T follicular helper cell (primary cell): ENCODE measurements around the gene FKBP7.
"Not testable (repeated sequence)": the region's sequence is repeated elsewhere in the genome, so short reads cannot be mapped to it uniquely, and the experiment has no call there.

ENCODE experiments used
- DNase-seq: peaks from one replicate; pipeline ENCODE4 v3.0.0-alpha.2; 2020; ENCODE audit warnings: low read depth

FKBP7 gene

DNA sequence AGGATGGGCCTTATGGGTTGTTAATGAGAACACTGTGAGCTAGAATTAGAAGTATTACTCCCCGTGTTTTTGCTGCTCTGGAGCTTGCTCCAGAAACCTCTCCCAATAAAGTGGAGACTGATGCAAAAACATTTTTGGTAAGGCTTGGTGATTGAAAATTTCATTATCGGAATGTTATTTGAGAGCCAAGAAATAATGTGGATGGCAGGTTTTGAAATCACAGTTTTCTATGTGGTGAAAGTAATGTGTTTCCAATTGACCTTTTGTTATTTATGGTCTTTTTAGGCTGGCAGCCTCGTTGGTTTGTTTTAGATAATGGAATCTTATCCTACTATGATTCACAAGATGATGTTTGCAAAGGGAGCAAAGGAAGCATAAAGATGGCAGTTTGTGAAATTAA, 7.0 kb upstream of the FKBP7 start:
- DNase-seq = no peak

DNA sequence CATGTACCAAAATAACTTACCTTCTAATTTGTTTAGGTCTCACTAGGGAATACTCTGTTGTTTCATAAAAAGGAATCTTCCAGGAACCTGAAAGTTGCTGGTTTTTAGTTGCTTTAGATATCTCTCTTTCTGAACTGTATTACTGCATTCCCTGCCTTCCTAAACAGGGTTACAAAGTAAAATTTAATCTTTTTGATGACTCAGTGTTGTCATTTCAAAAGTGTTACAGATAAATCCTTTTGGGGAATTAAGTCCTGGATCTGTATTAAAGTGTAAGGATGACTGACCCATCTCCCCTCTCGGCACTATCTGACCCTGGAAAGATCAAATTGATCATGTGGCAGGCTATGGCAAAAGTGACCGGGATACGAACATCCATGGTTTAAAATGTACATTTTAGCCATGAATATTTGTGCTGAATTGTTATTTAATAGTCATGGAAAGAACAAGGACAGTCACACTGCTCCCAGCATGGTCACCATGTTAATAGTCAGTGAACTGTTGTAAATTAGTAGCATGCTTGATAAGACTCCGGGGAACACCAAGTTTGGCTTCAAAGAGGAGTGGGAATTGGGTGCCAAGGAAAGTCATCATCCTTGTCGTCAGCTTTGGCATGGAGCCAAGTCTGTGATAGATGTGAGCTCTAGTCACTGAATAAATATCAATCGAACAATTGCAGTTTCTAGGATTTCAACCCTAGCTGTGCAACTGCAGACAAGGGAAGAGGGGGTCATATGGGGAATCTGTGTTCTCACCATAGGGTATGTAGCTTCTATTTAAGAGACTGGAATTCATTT, 6.0 kb upstream of the FKBP7 start:
- DNase-seq = no peak

DNA sequence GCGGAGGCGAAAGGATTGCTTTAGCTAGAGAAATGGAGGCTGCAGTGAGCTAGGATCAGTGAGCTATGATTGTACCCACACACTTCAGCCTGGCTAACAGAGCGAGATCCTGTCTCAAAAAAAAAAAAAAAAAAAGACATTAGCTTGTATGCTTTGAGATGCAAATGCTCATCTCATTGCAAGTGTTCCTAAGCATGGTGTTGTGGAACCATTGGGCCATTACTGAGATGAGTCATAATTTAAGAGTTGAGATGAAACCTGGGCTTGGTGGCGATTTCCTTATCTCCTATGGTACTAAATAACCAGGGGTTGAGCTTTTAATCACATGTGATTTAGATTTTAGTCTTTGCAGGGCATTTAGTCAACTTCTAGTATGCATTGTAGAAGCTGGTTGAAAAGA, 4.0 kb upstream of the FKBP7 start:
- no peak for DNase-seq

DNA sequence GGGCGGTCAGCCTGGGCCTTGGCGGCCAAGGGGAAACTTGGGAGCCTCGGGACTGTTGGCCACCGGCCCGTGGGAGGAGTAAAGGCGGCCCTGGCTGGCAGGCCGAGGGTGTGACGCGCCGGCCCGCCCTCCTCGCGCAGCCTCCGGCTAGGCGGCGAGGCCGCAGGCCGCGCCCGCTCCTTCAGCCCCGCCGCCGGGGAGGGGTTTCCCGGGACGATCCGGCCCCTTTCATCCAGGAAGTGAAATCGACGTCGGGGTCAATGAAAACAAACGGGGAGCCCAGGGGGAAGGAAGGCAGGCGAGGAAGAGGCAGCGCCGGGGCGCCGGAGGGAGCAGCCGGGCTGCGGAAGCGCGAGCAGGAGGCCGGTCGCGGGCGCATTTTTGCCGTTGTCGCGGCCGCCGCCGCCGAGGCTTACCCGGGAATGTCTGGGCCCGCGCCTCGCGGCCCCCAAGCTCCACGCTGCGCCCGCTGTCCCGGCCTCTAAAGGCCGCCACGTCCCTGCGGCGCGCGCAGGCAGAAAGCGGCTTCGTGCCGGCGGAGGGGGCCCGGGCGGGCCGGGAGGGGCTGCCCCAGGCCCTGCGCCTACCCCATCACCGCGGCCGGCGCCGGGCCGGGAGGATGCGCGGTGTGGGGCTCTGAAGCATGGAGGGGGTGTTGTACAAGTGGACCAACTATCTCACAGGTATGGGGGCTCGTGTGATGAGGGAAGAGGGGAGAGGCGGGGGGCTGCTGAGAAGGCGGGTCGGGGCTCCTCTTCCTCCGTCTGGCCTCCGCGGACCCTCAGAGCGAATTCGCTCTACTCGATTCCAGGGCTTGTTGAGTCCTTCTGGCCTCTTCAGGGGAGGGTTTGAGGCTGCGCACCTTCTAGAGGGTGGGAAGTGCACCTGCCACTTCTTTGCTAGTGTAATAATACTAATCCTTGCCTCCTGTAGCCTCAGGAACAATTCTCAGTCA, 2.1 kb upstream of the FKBP7 start, which contains the start of gene PLEKHA3:
TSS of gene PLEKHA3 (plus strand) at position 231 of the 955 bp plus-strand sequence. CDS start at position 644, 413 bp downstream.
- DNase-seq = peak; percentile 54

- no peak for DNase-seq
Measured at GRCh38 chr2:178479758-178480226, 1.4 kb upstream of the FKBP7 start.

DNA sequence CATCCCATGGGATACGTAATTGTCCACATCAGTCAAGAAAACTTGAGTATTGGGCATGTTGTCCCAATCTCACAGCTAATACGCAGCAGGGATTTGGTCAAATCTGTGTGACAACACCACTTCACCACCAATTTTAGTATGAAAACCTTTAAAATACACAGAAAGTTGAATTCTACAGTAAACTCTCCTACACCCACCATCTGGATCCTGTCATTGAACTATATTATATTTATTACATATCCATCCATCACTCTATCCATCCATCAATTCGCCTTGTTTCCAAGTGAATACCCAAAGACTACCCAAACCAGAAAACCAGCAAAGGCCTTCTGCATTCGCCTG, 846 bp upstream of the FKBP7 start:
- no peak for DNase-seq

DNA sequence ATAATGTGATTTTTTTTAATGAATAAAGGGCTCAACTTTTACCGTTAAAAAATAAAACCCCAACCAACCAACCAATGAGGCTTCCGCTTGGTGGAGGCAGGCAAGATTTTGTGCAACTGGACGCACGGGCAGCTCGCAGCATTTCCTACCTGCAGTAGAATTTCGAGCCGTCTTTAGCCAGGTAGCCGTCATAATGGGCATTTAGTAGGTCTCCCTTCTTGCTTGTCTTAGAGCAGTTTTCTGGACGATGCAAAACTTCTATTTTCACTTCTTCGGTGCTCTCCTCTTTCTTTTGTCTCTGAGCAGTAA, 316 bp downstream of the FKBP7 start:
- DNase-seq = no peak

GRCh38 chr2:178477443-178478129, 814 bp downstream of the FKBP7 start:
- DNase-seq = no peak

DNA sequence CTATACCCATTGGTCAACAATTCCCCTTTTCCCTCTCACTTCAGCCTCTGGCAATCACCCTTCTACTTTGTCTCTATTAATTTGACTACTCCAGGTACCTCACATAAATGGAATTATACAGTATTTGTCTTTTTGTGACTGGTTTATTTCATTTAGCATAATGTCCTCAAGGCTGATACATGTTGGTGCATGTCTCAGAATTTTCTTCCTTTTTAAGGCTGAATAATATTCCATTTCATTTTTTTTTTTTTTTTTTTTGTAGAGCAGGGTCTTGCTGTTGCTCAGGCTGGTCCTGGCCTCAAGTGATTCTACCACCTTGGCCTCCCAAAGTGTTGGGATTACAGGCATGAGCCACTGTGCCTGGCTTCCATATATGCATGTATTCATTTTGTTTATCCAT, 1.9 kb downstream of the FKBP7 start:
- DNase-seq = no peak

DNA sequence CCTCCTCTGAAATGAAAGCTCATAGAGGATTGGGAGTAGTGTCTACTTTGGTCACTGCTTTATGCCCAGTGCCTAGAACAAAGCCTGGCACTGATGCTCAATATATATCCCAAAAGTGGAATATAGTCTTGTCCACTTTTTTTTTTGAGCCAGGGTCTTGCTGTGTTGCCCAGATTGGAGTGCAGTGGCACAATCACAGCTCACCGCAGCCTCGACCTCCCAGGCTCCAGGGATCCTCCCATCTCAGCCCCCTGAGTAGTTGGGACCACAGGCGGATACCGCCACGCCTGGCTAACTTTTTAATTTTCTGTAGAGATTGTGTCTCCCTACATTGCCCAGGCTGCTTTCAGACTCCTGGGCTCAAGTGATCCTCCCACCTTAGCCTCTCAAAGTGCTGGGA, 3.8 kb downstream of the FKBP7 start:
- DNase-seq = no peak

DNA sequence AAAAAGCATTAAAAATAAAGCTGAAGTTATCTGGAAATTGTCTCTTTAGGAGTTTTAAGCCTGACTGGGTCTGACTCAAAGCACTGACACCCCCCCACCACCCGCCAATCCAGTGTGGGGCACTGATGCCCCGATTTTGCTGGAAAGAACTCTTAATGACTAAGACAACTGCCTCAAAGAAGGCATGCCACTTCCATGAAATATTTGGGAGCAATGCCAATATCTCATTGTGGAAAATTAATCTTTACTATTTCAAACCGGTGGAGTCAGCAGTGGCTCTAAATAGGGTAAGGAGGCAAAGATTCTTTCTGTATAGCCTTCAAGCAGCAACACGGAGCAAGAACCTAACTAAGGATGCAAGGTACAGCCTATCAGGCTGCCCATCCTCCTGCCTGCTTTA, 4.5 kb downstream of the FKBP7 start:
- DNase-seq = no peak

GRCh38 chr2:178473373-178473772, 5.0 kb downstream of the FKBP7 start:
- no peak for DNase-seq

- not testable (repeated sequence) for DNase-seq
Measured at GRCh38 chr2:178471313-178471712, 7.1 kb downstream of the FKBP7 start.

DNA sequence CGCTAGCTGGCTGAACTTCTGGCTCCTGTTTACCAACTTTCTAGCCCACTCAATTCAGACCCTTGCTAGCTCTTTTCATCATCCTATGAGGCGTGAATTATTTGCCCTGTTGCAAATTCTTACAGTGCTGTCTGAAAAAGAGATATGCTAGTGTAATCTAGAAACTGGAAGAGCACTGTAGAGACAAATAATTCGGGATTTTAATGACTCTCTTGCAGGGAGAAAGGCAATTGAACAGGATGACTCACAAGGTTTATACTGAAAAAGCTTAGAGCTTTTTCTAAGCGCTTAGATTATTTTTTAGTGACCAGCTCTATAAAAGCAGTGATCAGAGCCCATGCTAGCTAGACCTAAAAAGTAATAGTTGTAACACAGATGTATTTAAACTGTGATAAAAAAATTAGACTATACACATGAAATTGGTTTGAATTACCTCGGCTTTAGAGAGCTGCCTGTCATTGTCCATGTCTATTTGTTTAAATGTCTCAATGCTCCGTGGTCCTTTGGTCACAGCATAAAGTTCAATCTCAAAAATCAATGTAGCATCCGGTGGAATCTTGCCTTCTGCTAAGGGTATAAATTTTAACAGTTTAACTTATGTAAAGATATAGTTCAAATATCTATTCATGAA, 9.1 kb downstream of the FKBP7 start:
- DNase-seq = no peak

DNA sequence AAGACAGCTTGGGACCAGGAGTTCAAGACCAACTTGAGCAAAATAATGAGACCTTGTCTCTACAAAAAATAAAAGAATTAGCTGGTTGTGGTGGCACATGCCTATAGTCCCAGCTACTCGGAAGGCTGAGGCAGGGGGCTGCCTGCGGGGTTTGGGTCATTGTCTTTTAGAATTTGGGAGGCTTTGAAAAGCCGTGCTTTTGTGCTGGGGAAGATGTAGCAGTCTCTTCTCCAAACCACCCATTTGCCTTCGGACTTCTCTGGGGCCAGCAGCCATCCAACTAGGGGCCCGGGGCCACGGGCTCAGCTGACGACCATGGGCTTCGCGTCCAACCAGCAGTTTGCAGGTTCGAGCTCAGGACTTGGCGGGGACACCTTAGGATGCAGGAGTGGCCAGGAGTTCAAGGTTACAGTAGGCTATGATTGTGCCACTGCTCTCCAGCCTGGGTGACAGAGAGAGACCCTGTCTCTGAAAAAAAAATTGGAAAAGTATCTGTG, 21.0 kb downstream of the FKBP7 start:
- no peak for DNase-seq

DNA sequence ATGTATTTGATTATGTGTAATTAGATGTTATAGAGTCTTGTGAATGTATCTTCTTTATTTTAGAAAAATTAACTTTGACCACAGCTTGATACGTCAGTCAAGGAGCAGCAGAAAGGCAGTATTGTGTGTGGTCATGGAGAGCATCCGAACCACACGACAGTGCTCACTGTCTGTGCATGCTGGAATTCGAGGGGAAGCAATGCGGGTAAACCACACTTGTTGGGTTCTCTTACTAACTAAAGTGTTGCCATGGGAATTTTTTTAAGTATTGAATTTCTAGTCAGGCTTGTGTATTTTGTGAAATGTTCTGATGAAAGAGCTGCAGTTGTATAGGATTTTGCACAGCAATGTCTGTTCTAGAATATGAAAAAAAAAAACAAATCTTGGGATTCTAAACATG, 22.5 kb downstream of the FKBP7 start:
- no peak for DNase-seq

DNA sequence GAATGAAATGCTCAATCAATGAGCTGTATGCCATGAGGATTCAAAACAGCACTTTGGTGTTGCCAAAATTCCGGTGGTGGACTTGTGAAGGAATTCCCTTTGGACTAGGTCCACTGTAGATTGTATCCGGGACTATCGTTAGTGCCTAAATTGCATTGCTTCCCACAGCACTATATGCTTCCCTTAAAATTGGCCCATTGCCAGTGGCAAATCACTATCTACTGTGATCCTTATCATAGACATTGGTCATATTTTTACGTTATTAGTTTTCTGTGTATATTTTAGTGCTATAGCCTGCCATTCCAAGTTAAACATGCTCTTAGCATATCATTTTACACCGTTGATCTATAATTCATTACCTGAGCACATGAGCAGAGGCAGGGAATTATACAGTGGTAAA, 25.5 kb downstream of the FKBP7 start:
- DNase-seq = no peak

- DNase-seq = no peak
Measured at GRCh38 chr2:178452334-178452733, 26.1 kb downstream of the FKBP7 start.

DNA sequence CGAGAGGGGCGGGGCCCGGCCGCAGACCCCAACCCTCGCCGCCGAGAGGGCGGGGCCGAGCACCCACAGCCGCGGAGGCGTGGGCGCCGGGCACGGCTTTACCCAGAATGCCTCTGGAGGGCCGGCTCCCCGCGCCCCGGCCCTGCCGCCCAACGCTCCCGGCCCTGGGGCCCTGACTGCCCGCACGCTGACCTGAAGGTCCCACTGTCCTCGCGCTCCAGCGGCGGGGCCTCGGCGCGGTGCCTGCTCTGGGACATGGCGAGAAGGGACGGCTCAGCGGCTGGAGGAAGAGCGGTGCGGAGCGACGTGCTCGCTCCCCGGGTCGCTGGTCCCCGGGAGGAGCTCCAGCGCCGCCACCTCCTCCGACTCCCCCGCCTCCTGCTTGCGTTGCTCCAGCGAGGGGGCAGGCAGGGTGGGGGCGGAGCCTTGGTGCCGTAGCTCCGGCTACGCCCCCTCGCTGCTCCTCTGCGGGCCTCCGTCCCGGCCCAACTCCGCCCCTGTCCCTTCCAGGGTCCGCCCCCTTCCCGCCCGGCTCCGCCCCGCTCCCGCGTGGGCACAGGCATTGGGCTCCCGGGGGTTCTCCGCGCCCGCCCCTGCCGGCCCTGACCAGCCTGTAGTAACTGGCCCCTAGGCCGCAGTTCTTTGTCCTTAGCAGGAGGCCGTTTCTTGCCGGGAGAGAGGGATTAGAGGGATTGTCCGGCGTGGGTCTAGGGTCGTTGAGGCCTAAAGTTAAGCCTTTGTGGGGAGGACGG, 27.4 kb downstream of the FKBP7 start, which contains the start of the genes PJVK and PRKRA:
TSS of gene PJVK (plus strand) at position 605 of the 752 bp plus-strand sequence. CDS start 2,032 bp downstream, outside the sequence.
TSS of gene PRKRA (minus strand) at position 402 of the 752 bp plus-strand sequence. CDS start at position 257, 145 bp downstream.
- peak; percentile 93 for DNase-seq

GRCh38 chr2:178450524-178450773, 28.0 kb downstream of the FKBP7 start:
- peak; percentile 70 for DNase-seq
